GM19463 (cell line): Measurements from ENCODE around the gene TMEM131.
A peak's percentile ranks its signal among the peaks of the same experiment; 100 is the strongest.

Experiments used
- ATAC-seq: cut with Tn5 transposase; IDR thresholded peaks from one replicate; pipeline ENCODE4 v1.9.1; 2021; ENCODE audit warnings: mild to moderate bottlenecking, moderate library complexity; ENCODE audit not compliant: unreplicated experiment

TMEM131 gene

DNA sequence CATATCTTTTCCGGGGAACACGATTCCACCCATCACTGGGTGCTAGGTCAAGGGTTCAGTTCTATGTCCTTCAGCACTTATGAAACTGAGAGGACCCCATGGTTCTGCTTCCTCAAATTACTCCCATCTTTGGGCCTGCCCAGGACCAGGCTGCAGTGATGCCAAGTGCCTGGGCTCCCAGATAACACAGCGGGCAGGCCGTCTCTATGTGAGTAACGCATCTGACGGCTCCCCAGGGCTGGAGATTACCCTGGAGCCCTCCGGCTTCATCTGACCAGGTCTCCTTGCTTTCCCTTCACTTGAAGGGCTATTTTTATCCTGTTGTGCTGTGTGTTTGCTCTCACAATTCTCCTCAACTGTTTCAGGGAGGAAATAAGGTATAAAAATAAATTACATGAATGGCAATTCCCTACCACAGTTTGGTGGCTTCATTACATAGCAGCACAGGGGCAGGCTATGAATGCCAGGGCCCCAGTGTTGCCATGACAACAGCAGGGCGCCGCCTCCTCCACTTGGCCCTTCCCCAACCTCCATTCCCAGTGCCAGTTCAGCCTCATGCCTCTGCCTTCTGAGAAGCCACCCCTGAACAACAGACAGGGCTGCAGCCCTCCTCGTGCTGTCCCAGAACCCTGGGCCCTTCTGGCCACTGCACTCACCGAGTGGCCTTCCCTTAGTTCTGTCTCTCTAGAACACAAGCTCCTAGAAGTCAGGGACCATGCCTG lies 25.4 kb upstream of the TMEM131 start:
- ATAC-seq = no peak

DNA sequence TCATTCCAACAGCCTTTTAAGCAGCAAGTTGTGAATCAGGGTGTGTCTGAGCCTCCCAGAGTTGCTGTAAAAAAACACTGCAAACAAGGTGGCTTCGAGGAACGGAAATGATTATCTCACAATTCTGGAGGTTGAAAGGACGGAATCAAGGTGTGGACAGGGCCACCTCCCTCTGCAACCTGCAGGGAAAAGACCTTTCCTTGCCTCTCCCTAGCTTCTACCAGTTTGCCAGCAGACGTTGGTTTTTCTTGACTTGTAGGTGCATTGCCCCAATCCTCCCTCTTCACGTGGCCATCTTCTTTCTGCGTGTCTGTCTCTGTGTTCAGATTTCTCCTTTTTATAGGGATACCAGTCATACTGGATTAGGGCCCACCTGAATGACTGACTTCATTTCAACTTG lies 24.8 kb upstream of the TMEM131 start:
- ATAC-seq = no peak

DNA sequence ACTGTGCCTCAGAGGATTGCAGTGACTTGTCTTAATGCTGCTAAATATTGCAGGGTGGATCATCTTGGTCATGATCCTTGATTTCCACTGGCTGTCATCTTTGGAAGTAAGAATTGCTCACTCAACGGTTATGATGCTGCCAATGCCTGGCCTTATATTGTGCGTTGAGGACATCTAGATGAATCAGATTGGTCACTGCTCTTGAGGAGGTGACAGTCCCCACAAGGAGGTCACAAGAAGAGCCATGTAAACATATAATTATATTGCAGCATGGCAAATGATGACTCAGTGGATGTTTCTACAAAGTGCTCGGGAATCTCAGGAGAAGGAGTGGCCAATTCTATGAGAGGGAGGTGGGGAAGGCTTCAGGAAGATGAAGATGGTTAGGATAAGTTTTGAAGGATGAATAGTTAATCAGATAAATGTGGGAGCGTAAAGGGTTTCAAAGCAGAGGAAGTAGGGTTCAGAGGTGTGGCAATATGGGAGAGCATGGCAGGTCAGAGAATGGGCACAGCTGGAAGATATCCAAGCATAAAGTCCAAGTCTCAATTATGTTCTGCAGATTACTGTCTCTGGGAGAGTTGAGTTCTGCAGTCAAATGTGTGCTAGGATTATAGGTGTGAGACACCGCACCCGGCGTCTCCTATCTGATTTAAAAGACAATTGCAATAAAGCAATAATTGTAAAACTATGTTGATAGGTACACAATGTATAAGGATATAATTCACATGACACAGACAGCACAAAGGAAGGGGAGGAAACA lies 21.3 kb upstream of the TMEM131 start:
- ATAC-seq = no peak

GRCh38 chr2:98015671-98016070 lies 19.9 kb upstream of the TMEM131 start:
- no peak for ATAC-seq

GRCh38 chr2:98014379-98014778 lies 18.6 kb upstream of the TMEM131 start:
- no peak for ATAC-seq

- no peak for ATAC-seq
Measured at GRCh38 chr2:98013407-98014042, 17.8 kb upstream of the TMEM131 start.

DNA sequence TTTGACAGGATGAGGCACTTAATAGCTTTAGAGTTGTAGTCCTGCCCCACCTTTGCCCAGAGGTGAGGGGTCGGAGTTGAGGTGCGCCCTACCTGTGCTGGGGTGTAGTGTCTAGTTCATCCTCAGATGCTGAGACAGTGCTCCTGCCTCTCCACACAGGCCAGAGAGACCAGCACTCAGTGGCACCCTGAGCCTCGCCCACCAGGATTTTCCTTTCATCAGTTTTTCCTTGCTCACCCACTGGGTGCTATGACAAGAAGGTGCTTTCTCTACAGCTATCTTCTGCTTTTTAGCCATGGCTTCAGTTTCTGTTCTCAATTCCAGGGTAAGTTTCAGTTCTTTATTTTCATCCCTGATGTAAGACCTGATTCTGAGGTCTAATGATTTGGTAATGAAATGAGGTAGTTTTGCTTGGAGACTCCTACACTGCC lies 16.8 kb upstream of the TMEM131 start:
- peak; percentile 74 for ATAC-seq

- no peak for ATAC-seq
Measured at GRCh38 chr2:98009887-98010760, 14.4 kb upstream of the TMEM131 start.

- no peak for ATAC-seq
Measured at GRCh38 chr2:98008415-98008814, 12.7 kb upstream of the TMEM131 start.

GRCh38 chr2:98006378-98006777 lies 10.6 kb upstream of the TMEM131 start:
- no peak for ATAC-seq

DNA sequence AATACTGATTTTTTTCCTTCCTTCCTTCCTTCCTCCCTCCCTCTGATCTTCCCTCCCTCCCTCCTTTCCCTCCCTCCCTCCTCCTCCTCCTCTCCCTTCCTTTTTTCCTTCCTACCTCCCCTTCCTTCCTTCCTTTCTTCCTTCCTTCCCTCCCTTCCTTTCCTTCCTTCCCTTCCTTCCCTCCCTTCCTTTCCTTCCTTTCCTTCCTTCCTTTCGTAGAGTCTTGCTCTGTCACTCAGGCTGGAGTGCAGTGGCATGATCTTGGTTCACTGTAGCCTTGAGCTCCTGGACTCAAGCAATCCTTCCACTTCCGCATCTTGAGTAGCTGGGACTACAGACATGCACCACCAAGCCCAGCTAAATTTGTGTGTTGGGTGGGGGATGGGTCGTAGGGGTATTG lies 8.9 kb upstream of the TMEM131 start:
- ATAC-seq = no peak

- no peak for ATAC-seq
Measured at GRCh38 chr2:98004047-98004446, 8.3 kb upstream of the TMEM131 start.

- no peak for ATAC-seq
Measured at GRCh38 chr2:97999536-97999935, 3.8 kb upstream of the TMEM131 start.

GRCh38 chr2:97998431-97999005 lies 2.8 kb upstream of the TMEM131 start:
- no peak for ATAC-seq

- no peak for ATAC-seq
Measured at GRCh38 chr2:97997784-97998392, 2.1 kb upstream of the TMEM131 start.

- no peak for ATAC-seq
Measured at GRCh38 chr2:97996679-97997078, 931 bp upstream of the TMEM131 start.

- peak; percentile 30 for ATAC-seq
Measured at GRCh38 chr2:97995026-97995733, 568 bp downstream of the TMEM131 start.

DNA sequence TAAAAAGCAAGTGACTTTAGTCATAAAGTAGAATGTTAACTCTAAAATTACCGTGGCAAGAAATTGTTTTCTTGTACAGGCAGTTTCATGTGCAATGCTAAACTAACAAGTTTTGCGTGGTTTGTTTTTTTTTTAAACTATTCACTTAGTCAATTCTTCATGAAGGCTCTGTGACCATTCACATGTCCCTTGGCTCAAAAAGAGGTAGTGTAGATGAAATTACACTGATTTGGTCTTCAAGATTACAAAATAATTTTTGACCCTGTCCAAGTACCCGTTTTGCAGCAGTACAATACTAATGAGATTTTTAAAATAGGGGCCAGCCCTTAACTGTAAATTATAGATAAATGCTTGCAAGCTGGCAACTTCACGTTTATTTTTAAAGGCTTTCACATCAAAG lies 1.3 kb downstream of the TMEM131 start:
- no peak for ATAC-seq

DNA sequence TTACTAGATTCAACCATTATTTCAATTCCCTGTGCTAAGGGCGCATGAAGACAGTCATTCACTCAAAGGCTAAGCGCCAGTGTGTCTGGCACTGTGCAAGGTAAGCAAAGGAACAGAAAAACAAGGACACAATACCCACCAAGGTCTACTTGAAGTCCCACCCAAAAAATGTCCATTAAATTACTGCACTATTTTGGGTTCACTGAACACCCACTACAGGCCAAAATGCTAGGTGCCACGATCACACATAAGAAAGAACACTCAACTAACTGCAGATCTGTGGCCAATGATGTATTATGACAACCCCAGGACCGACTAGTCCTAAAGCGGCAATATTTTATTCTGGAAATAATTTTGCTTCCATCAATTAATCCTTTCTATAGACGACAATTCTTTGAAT lies 1.8 kb downstream of the TMEM131 start:
- no peak for ATAC-seq
